Ovary (tissue), 3 donors: ENCODE data around the gene SLC49A4.

Source experiments
- CTCF ChIP-seq, 3 donors: fragments of 450-650 bp in 2 of 3; fragments of 200-600 bp in 1 of 3; IDR thresholded peaks; one replicate each; pipeline versions ENCODE4 v1.5.1 to v1.8.0; 2016 to 2022; ENCODE audit warnings: antibody characterized with exemption in 3 of 3, mild to moderate bottlenecking in 1 of 3
- EP300 ChIP-seq: sonication (generic); formaldehyde crosslinking; IDR thresholded peaks from one replicate; pipeline ENCODE4 v1.6.1; 2017; ENCODE audit warnings: antibody characterized with exemption
- POLR2A ChIP-seq: fragments of 450-650 bp; IDR thresholded peaks from one replicate; pipeline ENCODE4 v1.6.1; 2017; ENCODE audit warnings: antibody characterized with exemption, mild to moderate bottlenecking, moderate library complexity
- donor health status: DM: no; HTN: no; CAD: no.

GRCh38 chr3:122882361-122882947 lies 87.6 kb downstream of the SLC49A4 start:
- TF ChIP-seq CTCF (IDR thresholded peaks at IDR 0.05) = no peak
- TF ChIP-seq EP300 = no peak
- no peak for TF ChIP-seq POLR2A
